ENCODE measurements around the gene BEGAIN. TPM values are rescaled to one million over a fixed set of nuclear protein-coding genes. Genes with fewer than 3 reads are reported as not detected.

BEGAIN gene
- total and polyA plus RNA-seq, 2 of the 8 experiments (the other 6 are each of a cell fraction or from before 2014, with no cell fraction given): 2.9 to 3.0 TPM

GRCh38 chr14:100552524-100553125 lies 34.6 kb downstream of the BEGAIN start:
- Histone ChIP-seq H2BK12ac (ENCODE audit: low read depth, low read length) (no peak overlapping the region), H3K4me2 (ENCODE audit: insufficient read depth in 1 of 2, low read depth in 2 of 2, low read length in 2 of 2) (no peak overlapping the region), H4K91ac (replicated peaks; ENCODE audit: insufficient read length, low read length) (no peak overlapping the region), H3K14ac (ENCODE audit: insufficient read length) (no peak overlapping the region), H3K4ac (replicated peaks; ENCODE audit: insufficient read length, low read depth, low read length) (no peak overlapping the region), H3K4me3 (ENCODE audit: extremely low read depth in 1 of 4, insufficient read depth in 2 of 4, low read depth in 3 of 4, low read length in 4 of 4) (no peak overlapping the region), H2BK120ac (replicated peaks; ENCODE audit: low read depth, low read length) (no peak overlapping the region), H3K4me1 (replicated peaks in 1 of 4; ENCODE audit: control insufficient read depth in 3 of 4, insufficient read depth in 4 of 4, low read length in 3 of 4) (peaks cover 0 to 19% (median 17%) of the 10 kb centered on the region in 4 experiments; a peak in 6 of 7 replicates), H4K5ac (ENCODE audit: insufficient read length, low read depth, low read length) (no peak overlapping the region), H4K20me1 (replicated peaks in 1 of 2; ENCODE audit: control insufficient read depth in 1 of 2, insufficient read depth in 2 of 2, low read length in 2 of 2) (peaks cover 0 to 5% of the 10 kb centered on the region in 2 experiments), H3K9ac (replicated peaks in 1 of 4; ENCODE audit: extremely low read depth in 1 of 4, low read depth in 3 of 4, low read length in 3 of 4) (no peak overlapping the region), H2BK5ac (ENCODE audit: low read depth, low read length) (no peak overlapping the region), H3K79me1 (ENCODE audit: low read depth, low read length) (no peaks in the 10 kb centered on the region), H2BK15ac (ENCODE audit: low read length) (no peak overlapping the region), H3K9me3 (ENCODE audit: insufficient read depth in 2 of 2, low read depth in 1 of 2, low read length in 1 of 2) (no peaks in the 10 kb centered on the region), H3K36me3 (ENCODE audit: control insufficient read depth in 2 of 4, insufficient read depth in 4 of 4, low read length in 3 of 4) (no peaks in the 10 kb centered on the region), H3K18ac (ENCODE audit: extremely low read depth, low read length) (no peak overlapping the region), H3K27me3 (replicated peaks in 1 of 4; ENCODE audit: control insufficient read depth in 3 of 4, extremely low read depth in 1 of 4, insufficient read depth in 3 of 4, low read length in 3 of 4) (peaks cover 0 to 10% (median 2%) of the 10 kb centered on the region in 4 experiments; a peak in 3 of 7 replicates), H2AFZ (ENCODE audit: low read length) (no peak overlapping the region), H3K79me2 (ENCODE audit: control insufficient read depth in 1 of 2, insufficient read depth in 2 of 2, low read length in 2 of 2) (no peaks in the 10 kb centered on the region), H4K8ac (ENCODE audit: extremely low read depth, insufficient read depth, low read length) (0 out of 2 replicates have a peak overlapping the region, but pooled peaks have one; percentile 35), H3K23me2 (ENCODE audit: low read depth, low read length) (no peaks in the 10 kb centered on the region), H3K56ac (replicated peaks; ENCODE audit: insufficient read length, low read depth, low read length) (no peak overlapping the region), H2AK5ac (ENCODE audit: low read depth, low read length) (no peak overlapping the region), H2BK20ac (ENCODE audit: low read length) (no peak overlapping the region), H3K23ac (ENCODE audit: insufficient read length) (no peak overlapping the region), H3K27ac (ENCODE audit: low read depth, low read length) (no peak overlapping the region)
- DNase-seq (ENCODE audit: low read depth in 1 of 2, low spot score in 2 of 2) (no peak), FAIRE-seq (no peak)
- ChIA-PET POLR2A (ENCODE audit: partially characterized antibody) (no interaction called here), CTCF (ENCODE audit: partially characterized antibody) (no interaction called here)
- 87% methylated on average over 15 of the region's 16 CpGs; no CpG with 5 or more reads in 1 of the 2 experiments for WGBS, 2 experiments (ENCODE audit: extremely low coverage in 1 of 2, insufficient coverage in 1 of 2, insufficient read length in 1 of 2, insufficient replicate concordance in 2 of 2, low coverage in 1 of 2, low lambda C conversion rate in 2 of 2, missing lambda C conversion rate in 1 of 2)
- no peak for TF ChIP-seq MAX (IDR thresholded peaks at IDR 0.05)
- TF ChIP-seq KDM1A (IDR thresholded peaks at IDR 0.05; ENCODE audit: borderline replicate concordance, low read length): no peak
- no peak for TF ChIP-seq BACH1 (IDR thresholded peaks at IDR 0.05; ENCODE audit: low read length)
- TF ChIP-seq SP2 (IDR thresholded peaks at IDR 0.05; ENCODE audit: low read length): no peak
- no peak for TF ChIP-seq EGR1 (IDR thresholded peaks at IDR 0.05; ENCODE audit: borderline replicate concordance, low read depth, low read length)
- no peak for TF ChIP-seq JUN (IDR thresholded peaks at IDR 0.05; ENCODE audit: low read depth, low read length)
- no peak for TF ChIP-seq RNF2 (IDR thresholded peaks at IDR 0.05; ENCODE audit: borderline replicate concordance, low read depth, low read length, missing control alignments, poor library complexity, severe bottlenecking)
- no peak for TF ChIP-seq ATF2 (IDR thresholded peaks at IDR 0.05; ENCODE audit: low read length)
- TF ChIP-seq GTF2F1 (IDR thresholded peaks at IDR 0.05; ENCODE audit: borderline replicate concordance, low read depth, low read length): no peak
- TF ChIP-seq POU5F1 (IDR thresholded peaks at IDR 0.05; ENCODE audit: low read depth, low read length): no peak
- TF ChIP-seq HDAC6 (IDR thresholded peaks at IDR 0.05; ENCODE audit: low read depth, low read length): no peak

Measured in H1 (cell line).